ENCODE data around the gene FBXW9. TPM values are rescaled to one million over a fixed set of nuclear protein-coding genes. Genes with fewer than 3 reads are reported as not detected.
"Not testable (repeated sequence)": the region's sequence is repeated elsewhere in the genome, so short reads cannot be mapped to it uniquely, and the experiment has no call there.

The FBXW9 gene
- total and polyA plus RNA-seq, 7 experiments from 2014 or later = 2.5 to 8.6 (median 4.6) TPM

- POLR2A ChIA-PET = interaction anchor here (0.9 to 6.0 kb wide), 10 partner anchors 13 to 110 kb away, joined by 3 to 129 read pairs (median 6); partner anchors contain the start of genes FBXW9, GET3, JUNB and RNASEH2A
Observed at GRCh38 chr19:12720851-12721655, 24.6 kb upstream of the FBXW9 start.

GRCh38 chr19:12720296-12720695, 23.9 kb upstream of the FBXW9 start:
- H3K27me3 Mint-ChIP-seq = peaks cover 0 to 2% (median 0%) of the 10 kb centered on the region in 5 donors

More at GRCh38 chr19:12720851-12721655, 24.6 kb upstream of the FBXW9 start:
- CTCF ChIA-PET = interaction anchor here (0.6 to 3.1 kb wide), 6 partner anchors 13 to 117 kb away, joined by 3 to 13 read pairs (median 3); partner anchors contain the start of gene TRIR
- Mint-ChIP-seq H3K36me3 (peaks cover 0 to 16% (median 4%) of the 10 kb centered on the region in 5 donors), H3K27me3 (peaks cover 0 to 2% (median 0%) of the 10 kb centered on the region in 5 donors), H3K27ac (peak overlapping the region; percentile 88 to 97 (median 93)), H3K9me3 (peaks cover 0 to 1% (median 0%) of the 10 kb centered on the region in 11 donors), H3K4me3 (peak overlapping the region; percentile 86 to 96 (median 94)), H3K4me1 (peaks cover 24 to 43% (median 39%) of the 10 kb centered on the region in 7 donors)
- Histone ChIP-seq H3K27ac (ENCODE audit: low read depth, low read length) (peak overlapping the region; percentile 85), H3K36me3 (ENCODE audit: control insufficient read depth in 2 of 3, insufficient read depth in 3 of 3, low read length in 3 of 3) (peaks cover 0 to 16% (median 3%) of the 10 kb centered on the region in 3 experiments), H3K27me3 (ENCODE audit: control insufficient read depth in 2 of 2, insufficient read depth in 2 of 2, low read length in 2 of 2) (no peaks in the 10 kb centered on the region), H3K4me1 (ENCODE audit: control insufficient read depth in 2 of 2, insufficient read depth in 2 of 2, low read length in 2 of 2) (peaks cover 11 to 16% of the 10 kb centered on the region in 2 donors), H3K4me3 (ENCODE audit: low read length) (peak overlapping the region; percentile 71), H3K9me3 (ENCODE audit: control insufficient read depth in 2 of 3, low read length in 3 of 3) (no peaks in the 10 kb centered on the region)
- DNase-seq = peak in 3 of 9 donors; percentile 22 to 40 (median 24)
- ATAC-seq = no peak
- intact Hi-C loops (cut with micrococcal nuclease) = loop anchor here (5.0 kb wide), 5 partner anchors 39 to 216 kb away; partner anchors contain the start of genes CALR (in 2 of the 2), DHPS (in 1 of the 2), MAN2B1 (in 1 of the 2) and WDR83 (in 1 of the 2)

GRCh38 chr19:12715929-12716328, 19.5 kb upstream of the FBXW9 start:
- ChIA-PET CTCF (interaction anchor here (0.8 to 2.7 kb wide), 4 partner anchors 18 to 142 kb away, joined by 3 to 10 read pairs (median 4); partner anchors contain the start of gene TRIR), POLR2A (interaction anchor here (1.5 to 1.6 kb wide), 2 partner anchors 17 to 76 kb away, joined by 4 to 6 read pairs; no protein-coding TSS in a partner anchor)
- peak overlapping the region in 1 of 9 donors; percentile 33 for H3K27ac Mint-ChIP-seq
- H3K27me3 Mint-ChIP-seq = no peaks in the 10 kb centered on the region
- Histone ChIP-seq H3K36me3 (ENCODE audit: control insufficient read depth in 2 of 3, insufficient read depth in 3 of 3, low read length in 3 of 3) (peaks cover 0 to 53% (median 7%) of the 10 kb centered on the region in 3 experiments), H3K9me3 (ENCODE audit: control insufficient read depth in 2 of 3, low read length in 3 of 3) (no peaks in the 10 kb centered on the region), H3K4me1 (ENCODE audit: control insufficient read depth in 2 of 2, insufficient read depth in 2 of 2, low read length in 2 of 2) (peaks cover 4 to 6% of the 10 kb centered on the region in 2 donors), H3K4me3 (ENCODE audit: low read length) (no peak overlapping the region), H3K27ac (ENCODE audit: low read depth, low read length) (no peak overlapping the region), H3K27me3 (ENCODE audit: control insufficient read depth in 2 of 2, insufficient read depth in 2 of 2, low read length in 2 of 2) (no peaks in the 10 kb centered on the region)
- no peak for DNase-seq
- no peaks in the 10 kb centered on the region for H3K9me3 Mint-ChIP-seq
- H3K4me3 Mint-ChIP-seq = no peak overlapping the region
- H3K4me1 Mint-ChIP-seq = peaks cover 7 to 24% (median 14%) of the 10 kb centered on the region in 7 donors
- H3K36me3 Mint-ChIP-seq = peaks cover 0 to 39% (median 4%) of the 10 kb centered on the region in 5 donors
- intact Hi-C loops (cut with micrococcal nuclease) = no loop called here
- no peak for ATAC-seq

More at GRCh38 chr19:12720296-12720695, 23.9 kb upstream of the FBXW9 start:
- peaks cover 0 to 1% (median 0%) of the 10 kb centered on the region in 11 donors for H3K9me3 Mint-ChIP-seq
- H3K4me3 Mint-ChIP-seq = peak overlapping the region; percentile 82 to 96 (median 87)
- peak overlapping the region; percentile 76 to 95 (median 87) for H3K27ac Mint-ChIP-seq
- peaks cover 0 to 18% (median 4%) of the 10 kb centered on the region in 5 donors for H3K36me3 Mint-ChIP-seq
- no peaks in the 10 kb centered on the region for H3K9me3 ChIP-seq (ENCODE audit: control insufficient read depth in 2 of 3, low read length in 3 of 3)
- intact Hi-C loops (cut with micrococcal nuclease) = loop anchor here (5.0 kb wide), 5 partner anchors 38 to 217 kb away; partner anchors contain the start of genes CALR (in 2 of the 2), DHPS (in 1 of the 2), MAN2B1 (in 1 of the 2) and WDR83 (in 1 of the 2)
- peaks cover 0 to 23% (median 3%) of the 10 kb centered on the region in 3 experiments for H3K36me3 ChIP-seq (ENCODE audit: control insufficient read depth in 2 of 3, insufficient read depth in 3 of 3, low read length in 3 of 3)
- H3K4me1 Mint-ChIP-seq = peaks cover 24 to 45% (median 39%) of the 10 kb centered on the region in 7 donors
- DNase-seq = no peak
- ChIA-PET POLR2A (interaction anchor here (0.6 to 6.0 kb wide), 8 partner anchors 14 to 795 kb away, joined by 3 to 129 read pairs (median 5); partner anchors contain the start of genes FBXW9, GET3, JUNB and RNASEH2A), CTCF (interaction anchor here (0.6 to 1.2 kb wide), 5 partner anchors 25 to 344 kb away, joined by 3 to 7 read pairs (median 3); no protein-coding TSS in a partner anchor)
- no peaks in the 10 kb centered on the region for H3K27me3 ChIP-seq (ENCODE audit: control insufficient read depth in 2 of 2, insufficient read depth in 2 of 2, low read length in 2 of 2)
- H3K27ac ChIP-seq (ENCODE audit: low read depth, low read length) = peak overlapping the region; percentile 85
- no peak for ATAC-seq
- peak overlapping the region; percentile 50 for H3K4me3 ChIP-seq (ENCODE audit: low read length)
- peaks cover 11 to 16% of the 10 kb centered on the region in 2 donors for H3K4me1 ChIP-seq (ENCODE audit: control insufficient read depth in 2 of 2, insufficient read depth in 2 of 2, low read length in 2 of 2)

GRCh38 chr19:12715102-12715501, 18.7 kb upstream of the FBXW9 start:
- ChIA-PET POLR2A (interaction anchor here (1.5 to 1.6 kb wide), 2 partner anchors 17 to 77 kb away, joined by 4 to 6 read pairs; no protein-coding TSS in a partner anchor), CTCF (interaction anchor here (1.0 to 1.6 kb wide), 2 partner anchors 43 kb away, joined by 3 to 6 read pairs; no protein-coding TSS in a partner anchor)
- no peak overlapping the region for H3K27ac ChIP-seq (ENCODE audit: low read depth, low read length)
- H3K4me3 ChIP-seq (ENCODE audit: low read length) = no peak overlapping the region
- ATAC-seq (no peak), DNase-seq (no peak)
- H3K27me3 Mint-ChIP-seq = no peaks in the 10 kb centered on the region
- no peaks in the 10 kb centered on the region for H3K27me3 ChIP-seq (ENCODE audit: control insufficient read depth in 2 of 2, insufficient read depth in 2 of 2, low read length in 2 of 2)
- peaks cover 0 to 61% (median 12%) of the 10 kb centered on the region in 3 experiments for H3K36me3 ChIP-seq (ENCODE audit: control insufficient read depth in 2 of 3, insufficient read depth in 3 of 3, low read length in 3 of 3)
- peaks cover 4 to 19% (median 7%) of the 10 kb centered on the region in 7 donors for H3K4me1 Mint-ChIP-seq
- intact Hi-C loops (cut with micrococcal nuclease) = no loop called here
- H3K9me3 ChIP-seq (ENCODE audit: control insufficient read depth in 2 of 3, low read length in 3 of 3) = no peaks in the 10 kb centered on the region
- no peaks in the 10 kb centered on the region for H3K4me1 ChIP-seq (ENCODE audit: control insufficient read depth in 2 of 2, insufficient read depth in 2 of 2, low read length in 2 of 2)
- no peak overlapping the region for H3K4me3 Mint-ChIP-seq
- H3K27ac Mint-ChIP-seq = no peak overlapping the region
- H3K36me3 Mint-ChIP-seq = peaks cover 0 to 46% (median 4%) of the 10 kb centered on the region in 5 donors
- no peaks in the 10 kb centered on the region for H3K9me3 Mint-ChIP-seq

GRCh38 chr19:12713304-12713703, 16.9 kb upstream of the FBXW9 start:
- H3K36me3 Mint-ChIP-seq = peaks cover 0 to 39% (median 4%) of the 10 kb centered on the region in 5 donors
- H3K27me3 ChIP-seq (ENCODE audit: control insufficient read depth in 2 of 2, insufficient read depth in 2 of 2, low read length in 2 of 2); POLR2A ChIA-PET; H3K9me3 ChIP-seq (ENCODE audit: control insufficient read depth in 2 of 3, low read length in 3 of 3); H3K4me3 Mint-ChIP-seq; H3K27ac Mint-ChIP-seq; H3K4me3 ChIP-seq (ENCODE audit: low read length); intact Hi-C loops (cut with micrococcal nuclease); H3K27me3 Mint-ChIP-seq; H3K4me1 ChIP-seq (ENCODE audit: control insufficient read depth in 2 of 2, insufficient read depth in 2 of 2, low read length in 2 of 2); H3K27ac ChIP-seq (ENCODE audit: low read depth, low read length); DNase-seq; H3K4me1 Mint-ChIP-seq; ATAC-seq; H3K9me3 Mint-ChIP-seq: not testable (repeated sequence)
- CTCF ChIA-PET = interaction anchor here (1.6 kb wide), 1 partner anchor 44 kb away, joined by 6 read pairs; no protein-coding TSS in a partner anchor
- peaks cover 0 to 68% (median 9%) of the 10 kb centered on the region in 3 experiments for H3K36me3 ChIP-seq (ENCODE audit: control insufficient read depth in 2 of 3, insufficient read depth in 3 of 3, low read length in 3 of 3)

GRCh38 chr19:12712077-12712476, 15.6 kb upstream of the FBXW9 start:
- H3K27ac ChIP-seq (ENCODE audit: low read depth, low read length); H3K4me1 ChIP-seq (ENCODE audit: control insufficient read depth in 2 of 2, insufficient read depth in 2 of 2, low read length in 2 of 2); H3K4me3 ChIP-seq (ENCODE audit: low read length); ATAC-seq; intact Hi-C loops (cut with micrococcal nuclease); H3K4me3 Mint-ChIP-seq; H3K27me3 Mint-ChIP-seq; H3K4me1 Mint-ChIP-seq; POLR2A ChIA-PET; H3K9me3 ChIP-seq (ENCODE audit: control insufficient read depth in 2 of 3, low read length in 3 of 3); H3K27ac Mint-ChIP-seq; H3K9me3 Mint-ChIP-seq; H3K27me3 ChIP-seq (ENCODE audit: control insufficient read depth in 2 of 2, insufficient read depth in 2 of 2, low read length in 2 of 2): not testable (repeated sequence)
- CTCF ChIA-PET = interaction anchor here (0.6 to 0.7 kb wide), 2 partner anchors 10 to 17 kb away, joined by 3 to 5 read pairs; no protein-coding TSS in a partner anchor
- peaks cover 0 to 39% (median 4%) of the 10 kb centered on the region in 5 donors for H3K36me3 Mint-ChIP-seq
- peak in 1 of 9 donors; percentile 41 for DNase-seq
- peaks cover 0 to 73% (median 9%) of the 10 kb centered on the region in 3 experiments for H3K36me3 ChIP-seq (ENCODE audit: control insufficient read depth in 2 of 3, insufficient read depth in 3 of 3, low read length in 3 of 3)

Data from naive thymus-derived CD4-positive, alpha-beta T cell (primary cell).